ENCODE results near the gene NAT10. TPM values are rescaled to one million over a fixed set of nuclear protein-coding genes. Genes with fewer than 3 reads are reported as not detected.
A peak's percentile ranks its signal among the peaks of the same experiment; 100 is the strongest.

The NAT10 gene
- total RNA-seq, 1 donor from 2014 or later: 63.5 TPM

GRCh38 chr11:34140149-34140548 lies 34.7 kb downstream of the NAT10 start:
- peaks cover 39% of the 10 kb centered on the region for H3K36me3 Mint-ChIP-seq
- H3K27ac Mint-ChIP-seq: no peak overlapping the region
- H3K4me1 Mint-ChIP-seq (ENCODE audit: unreplicated experiment): no peaks in the 10 kb centered on the region
- no peak for TF ChIP-seq CTCF (conservative IDR thresholded peaks at IDR 0.05)
- no peak overlapping the region for H3K4me3 Mint-ChIP-seq
- DNase-seq (ENCODE audit: extremely low spot score, unreplicated experiment): no peak
- no peaks in the 10 kb centered on the region for H3K27me3 Mint-ChIP-seq
- no peaks in the 10 kb centered on the region for H3K9me3 Mint-ChIP-seq

DNA sequence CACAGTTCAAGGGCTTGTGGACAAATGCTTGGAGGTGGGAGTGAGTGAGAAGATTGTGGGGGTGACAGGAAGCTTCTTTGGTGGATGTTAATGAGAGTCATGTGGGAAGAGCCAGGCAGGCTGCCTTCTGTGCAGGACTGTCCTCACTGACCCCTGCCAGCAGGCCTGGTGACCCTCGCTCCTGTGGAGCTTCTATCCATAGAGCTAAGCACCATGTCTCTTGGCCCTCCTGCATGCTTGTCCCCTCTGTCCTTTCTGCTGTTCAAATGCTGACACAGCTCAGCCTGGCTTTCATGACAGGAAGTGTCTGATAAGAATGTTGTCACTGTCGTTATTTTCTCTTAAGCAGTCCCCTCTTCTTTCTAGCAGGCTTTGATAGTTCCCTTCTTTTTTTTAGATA lies 37.6 kb downstream of the NAT10 start:
- Mint-ChIP-seq H3K4me3 (no peak overlapping the region), H3K4me1 (ENCODE audit: unreplicated experiment) (peaks cover 4% of the 10 kb centered on the region), H3K36me3 (peaks cover 39% of the 10 kb centered on the region), H3K9me3 (no peaks in the 10 kb centered on the region), H3K27ac (no peak overlapping the region), H3K27me3 (no peaks in the 10 kb centered on the region)
- no peak for TF ChIP-seq CTCF (conservative IDR thresholded peaks at IDR 0.05)
- DNase-seq (ENCODE audit: extremely low spot score, unreplicated experiment): no peak

GRCh38 chr11:34145073-34145472 lies 39.6 kb downstream of the NAT10 start:
- Mint-ChIP-seq H3K4me3 (no peak overlapping the region), H3K27me3 (no peaks in the 10 kb centered on the region), H3K9me3 (no peaks in the 10 kb centered on the region), H3K27ac (no peak overlapping the region), H3K4me1 (ENCODE audit: unreplicated experiment) (peaks cover 13% of the 10 kb centered on the region), H3K36me3 (peaks cover 38% of the 10 kb centered on the region)
- no peak for DNase-seq (ENCODE audit: extremely low spot score, unreplicated experiment)
- no peak for TF ChIP-seq CTCF (conservative IDR thresholded peaks at IDR 0.05)

DNA sequence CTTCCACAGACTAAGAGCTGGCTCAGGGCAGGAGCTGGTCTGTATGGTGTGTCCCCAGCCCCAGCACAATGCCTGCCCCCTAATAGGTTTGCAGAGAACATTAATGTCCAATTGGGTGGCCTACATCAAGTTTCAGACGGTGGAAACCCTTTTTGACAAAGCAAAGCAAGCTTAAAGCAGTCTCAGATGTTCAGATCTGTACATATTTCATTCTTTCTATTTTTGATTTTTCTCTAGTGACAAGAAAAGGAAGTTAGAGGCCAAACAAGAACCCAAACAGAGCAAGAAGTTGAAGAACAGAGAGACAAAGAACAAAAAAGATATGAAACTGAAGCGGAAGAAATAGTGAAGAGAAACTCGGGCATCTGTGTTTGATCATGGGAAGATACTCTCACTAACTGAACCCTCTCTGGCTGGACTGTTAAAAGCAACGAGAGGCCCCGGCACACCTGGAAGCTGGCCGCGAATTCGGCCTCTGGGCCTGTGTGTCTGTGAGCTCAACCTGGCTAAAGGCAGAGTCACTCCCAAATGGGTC lies 40.5 kb downstream of the NAT10 start:
- no peak overlapping the region for H3K4me3 Mint-ChIP-seq
- H3K4me1 Mint-ChIP-seq (ENCODE audit: unreplicated experiment): peaks cover 20% of the 10 kb centered on the region
- peaks cover 38% of the 10 kb centered on the region for H3K36me3 Mint-ChIP-seq
- no peaks in the 10 kb centered on the region for H3K27me3 Mint-ChIP-seq
- no peak for DNase-seq (ENCODE audit: extremely low spot score, unreplicated experiment)
- H3K27ac Mint-ChIP-seq: peak overlapping the region; percentile 20
- H3K9me3 Mint-ChIP-seq: no peaks in the 10 kb centered on the region
- TF ChIP-seq CTCF (conservative IDR thresholded peaks at IDR 0.05): no peak

- H3K27ac Mint-ChIP-seq: peak overlapping the region; percentile 20
- no peaks in the 10 kb centered on the region for H3K9me3 Mint-ChIP-seq
- no peak overlapping the region for H3K4me3 Mint-ChIP-seq
- no peak for TF ChIP-seq CTCF (conservative IDR thresholded peaks at IDR 0.05)
- H3K4me1 Mint-ChIP-seq (ENCODE audit: unreplicated experiment): peaks cover 25% of the 10 kb centered on the region
- peaks cover 38% of the 10 kb centered on the region for H3K36me3 Mint-ChIP-seq
- no peak for DNase-seq (ENCODE audit: extremely low spot score, unreplicated experiment)
- H3K27me3 Mint-ChIP-seq: no peaks in the 10 kb centered on the region
These were observed 41.0 kb downstream of the NAT10 start for GRCh38 chr11:34146411-34146810.

- Mint-ChIP-seq H3K4me1 (ENCODE audit: unreplicated experiment) (peaks cover 25% of the 10 kb centered on the region), H3K9me3 (no peaks in the 10 kb centered on the region), H3K27ac (peak overlapping the region; percentile 20), H3K27me3 (no peaks in the 10 kb centered on the region), H3K4me3 (no peak overlapping the region), H3K36me3 (peaks cover 34% of the 10 kb centered on the region)
- DNase-seq (ENCODE audit: extremely low spot score, unreplicated experiment): no peak
- TF ChIP-seq CTCF (conservative IDR thresholded peaks at IDR 0.05): no peak
These were observed 41.4 kb downstream of the NAT10 start for GRCh38 chr11:34146866-34147265.

Data from type B pancreatic cell (in vitro differentiated cells).